ENCODE measurements around the gene DPH5.
"Not testable (repeated sequence)": the region's sequence is repeated elsewhere in the genome, so short reads cannot be mapped to it uniquely, and the experiment has no call there.

Gene DPH5

GRCh38 chr1:100982793-100983192, 42.8 kb downstream of the DPH5 start:
- no peak for DNase-seq (ENCODE audit: low read depth in 2 of 2)

DNA sequence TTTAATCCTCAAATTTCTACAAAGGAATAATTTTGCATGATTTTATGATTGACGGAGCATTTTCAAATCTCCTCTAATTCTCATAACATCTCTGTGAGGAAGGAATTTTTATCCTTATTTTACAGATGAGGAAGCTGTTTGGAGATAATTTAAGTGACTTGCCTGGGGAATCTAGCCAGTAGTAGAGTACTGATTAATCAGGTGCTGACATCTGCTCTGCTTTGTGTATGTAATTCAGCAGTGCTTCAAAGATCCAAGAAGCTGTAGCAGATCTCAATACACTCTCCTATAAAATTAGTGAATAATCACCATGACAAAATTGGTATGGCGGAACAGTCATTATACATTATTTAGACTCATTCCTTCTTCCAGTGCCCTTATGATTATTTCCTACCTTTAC, 46.0 kb downstream of the DPH5 start:
- DNase-seq (ENCODE audit: low read depth in 2 of 2), result no peak

GRCh38 chr1:100976936-100977335, 48.6 kb downstream of the DPH5 start:
- no peak for DNase-seq (ENCODE audit: low read depth in 2 of 2)

GRCh38 chr1:100972185-100972584, 53.4 kb downstream of the DPH5 start:
- DNase-seq (ENCODE audit: low read depth in 2 of 2), result no peak

DNA sequence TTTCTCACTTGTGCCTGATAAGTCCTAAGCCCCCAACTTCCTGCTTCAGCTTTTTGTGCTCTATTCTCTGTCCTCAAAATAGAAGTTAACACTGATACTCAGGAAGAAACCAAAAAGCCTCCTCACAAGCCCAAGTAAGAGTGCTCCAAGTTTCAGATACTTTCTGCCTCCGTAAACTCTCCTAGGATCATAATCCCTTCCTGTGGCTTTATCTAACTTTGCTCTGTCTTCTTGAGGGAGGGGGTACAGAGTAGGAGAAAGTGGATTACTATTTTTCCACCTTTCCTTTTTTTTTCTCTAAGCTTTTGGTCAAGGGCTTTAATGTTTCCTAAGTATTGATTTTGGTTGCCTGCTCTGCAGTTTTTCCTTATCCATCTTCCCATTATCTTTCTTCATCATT, 54.6 kb downstream of the DPH5 start:
- DNase-seq (ENCODE audit: low read depth in 2 of 2), result no peak

DNA sequence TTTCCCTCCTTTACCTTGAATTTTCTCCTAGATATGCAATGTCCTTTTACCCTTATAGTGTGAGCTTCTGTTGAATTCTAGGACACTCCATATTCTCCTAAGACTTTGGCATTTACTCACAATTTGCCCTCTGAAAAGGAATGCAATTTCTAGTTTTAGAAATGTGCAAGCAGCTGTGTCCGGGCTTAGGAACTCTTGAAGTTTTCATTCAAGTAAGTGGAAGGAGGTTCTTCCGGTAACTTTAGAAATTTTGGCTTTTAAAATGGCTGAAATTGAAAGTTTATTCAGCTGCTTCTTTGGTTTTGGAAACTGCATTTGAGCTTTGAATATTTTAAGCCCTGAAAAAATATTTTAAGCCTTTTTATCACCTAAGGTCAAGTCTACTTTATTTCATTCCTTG, 56.3 kb downstream of the DPH5 start:
- no peak for DNase-seq (ENCODE audit: low read depth in 2 of 2)

GRCh38 chr1:100968621-100969020, 57.0 kb downstream of the DPH5 start:
- DNase-seq (ENCODE audit: low read depth in 2 of 2), result no peak

GRCh38 chr1:100960098-100960497, 65.5 kb downstream of the DPH5 start:
- DNase-seq (ENCODE audit: low read depth in 2 of 2), result no peak

DNA sequence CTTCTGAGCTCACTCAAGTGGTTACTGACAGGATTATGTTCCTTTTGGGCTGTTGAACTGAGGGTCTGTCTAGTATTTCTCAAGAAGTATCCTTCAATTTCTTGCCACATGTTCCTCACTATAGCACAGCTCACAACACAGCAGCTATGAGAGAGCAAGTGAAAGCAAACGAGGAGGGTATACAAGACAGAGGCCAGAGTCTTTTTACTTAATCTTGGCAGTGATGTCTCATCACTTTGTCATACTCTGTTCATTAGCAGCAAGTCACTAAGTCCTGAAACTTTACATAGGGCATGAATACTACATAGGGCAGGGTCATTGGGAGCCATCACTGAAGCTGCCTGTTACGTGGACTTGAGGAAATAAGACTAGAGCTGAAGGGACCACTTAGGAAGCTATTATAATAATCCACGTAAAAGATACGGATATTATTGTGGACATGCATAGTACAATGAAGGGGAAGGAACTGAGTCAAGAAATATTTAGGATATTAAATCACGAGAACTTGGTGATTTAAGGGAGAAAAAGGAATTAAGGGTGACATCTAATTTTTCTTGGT, 66.0 kb downstream of the DPH5 start:
- no peak for DNase-seq (ENCODE audit: low read depth in 2 of 2)

GRCh38 chr1:100955322-100955721, 70.3 kb downstream of the DPH5 start:
- no peak for DNase-seq (ENCODE audit: low read depth in 2 of 2)

GRCh38 chr1:100953960-100954730, 71.4 kb downstream of the DPH5 start:
- DNase-seq (ENCODE audit: low read depth in 2 of 2), result no peak

DNA sequence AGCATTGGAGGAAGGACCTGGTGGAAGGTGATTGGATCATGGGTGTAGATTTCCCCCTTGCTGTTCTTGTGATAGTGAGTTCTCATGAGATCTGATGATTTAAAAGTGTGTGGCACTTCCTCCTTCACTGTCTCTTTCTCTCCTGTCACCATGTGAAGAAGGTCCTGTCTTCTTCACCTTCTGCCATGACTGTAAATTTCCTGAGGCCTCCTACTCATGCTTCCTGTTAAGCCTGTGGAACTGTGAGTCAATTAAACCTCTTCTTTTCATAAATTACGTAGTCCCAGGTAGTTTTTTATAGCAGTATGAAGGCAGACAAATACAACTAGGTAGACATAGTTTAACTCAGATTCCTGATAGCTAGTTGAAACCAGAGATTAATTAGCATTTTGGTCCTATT, 72.6 kb downstream of the DPH5 start:
- not testable (repeated sequence) for DNase-seq (ENCODE audit: low read depth in 2 of 2)

GRCh38 chr1:100952104-100952745, 73.4 kb downstream of the DPH5 start:
- DNase-seq (ENCODE audit: low read depth in 2 of 2), result no peak

- DNase-seq (ENCODE audit: low read depth in 2 of 2), result no peak
Measured at GRCh38 chr1:100950781-100951180, 74.8 kb downstream of the DPH5 start.

- no peak for DNase-seq (ENCODE audit: low read depth in 2 of 2)
Measured at GRCh38 chr1:100950337-100950736, 75.2 kb downstream of the DPH5 start.

GRCh38 chr1:100949515-100950158, 75.9 kb downstream of the DPH5 start:
- DNase-seq (ENCODE audit: low read depth in 2 of 2), result peak; percentile 14 to 31

DNA sequence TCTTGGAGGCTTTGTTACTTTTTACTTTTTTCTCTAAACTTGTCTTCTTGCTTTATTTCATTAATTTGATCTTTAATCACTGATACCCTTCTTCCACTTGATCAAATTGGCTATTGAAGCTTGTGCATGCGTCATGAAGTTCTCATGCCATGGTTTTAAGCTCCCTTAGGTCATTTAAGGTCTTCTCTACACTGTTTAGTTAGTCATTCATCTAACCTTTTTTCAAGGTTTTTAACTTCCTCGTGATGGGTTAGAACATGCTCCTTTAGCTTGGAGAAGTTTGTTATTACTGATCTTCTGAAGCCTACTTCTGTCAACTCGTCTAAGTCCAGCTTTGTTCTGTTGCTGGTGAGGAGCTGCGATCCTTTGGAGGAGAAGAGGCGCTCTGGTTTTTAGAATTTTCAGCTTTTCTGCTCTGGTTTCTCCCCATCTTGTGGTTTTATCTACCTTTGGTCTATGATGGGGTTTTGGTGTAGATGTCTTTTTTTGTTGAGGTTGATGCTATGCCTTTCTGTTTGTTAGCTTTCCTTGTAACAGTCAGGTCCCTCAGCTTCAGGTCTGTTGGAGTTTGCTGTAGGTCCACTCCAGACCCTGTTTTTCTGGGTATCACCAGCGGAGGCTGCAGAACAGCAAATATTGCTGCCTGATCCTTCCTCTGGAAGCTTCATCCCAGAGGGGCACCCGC, 76.7 kb downstream of the DPH5 start:
- DNase-seq (ENCODE audit: low read depth in 2 of 2), result not testable (repeated sequence)

GRCh38 chr1:100947816-100948215, 77.8 kb downstream of the DPH5 start:
- DNase-seq (ENCODE audit: low read depth in 2 of 2), result not testable (repeated sequence)

DNA sequence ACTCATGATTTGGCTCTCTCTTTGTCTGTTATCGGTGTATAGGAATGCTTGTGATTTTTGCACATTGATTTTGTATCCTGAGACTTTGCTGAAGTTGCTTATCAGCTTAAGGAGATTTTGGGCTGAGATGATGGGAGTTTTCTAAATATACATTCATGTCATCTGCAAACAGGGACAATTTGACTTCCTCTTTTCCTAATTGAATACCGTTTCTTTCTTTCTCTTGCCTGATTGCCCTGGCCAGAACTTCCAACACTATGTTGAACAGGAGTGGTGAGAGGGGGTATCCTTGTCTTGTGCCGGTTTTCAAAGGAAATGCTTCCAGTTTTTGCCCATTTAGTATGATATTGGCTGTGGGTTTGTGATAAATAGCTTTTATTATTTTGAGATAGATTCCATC, 79.5 kb downstream of the DPH5 start:
- not testable (repeated sequence) for DNase-seq (ENCODE audit: low read depth in 2 of 2)

DNA sequence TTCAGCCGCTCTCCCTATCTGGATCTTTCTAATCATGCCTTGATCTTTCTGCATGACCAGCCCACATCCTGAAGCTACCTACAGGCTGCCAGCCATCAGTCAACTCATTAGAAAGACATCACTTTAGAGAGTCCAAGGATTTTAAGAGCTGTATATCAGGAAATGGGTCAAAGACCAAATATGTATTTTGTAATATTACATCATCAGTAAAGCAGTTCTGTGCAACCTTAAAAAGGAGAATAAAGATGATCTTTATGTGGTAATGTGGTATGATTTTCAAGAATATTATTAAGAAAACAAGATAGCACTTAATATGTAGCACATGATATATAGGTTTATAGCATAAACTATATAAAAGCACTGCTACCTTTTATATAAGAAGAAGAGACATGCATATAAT, 82.1 kb downstream of the DPH5 start:
- DNase-seq (ENCODE audit: low read depth in 2 of 2), result no peak

DNA sequence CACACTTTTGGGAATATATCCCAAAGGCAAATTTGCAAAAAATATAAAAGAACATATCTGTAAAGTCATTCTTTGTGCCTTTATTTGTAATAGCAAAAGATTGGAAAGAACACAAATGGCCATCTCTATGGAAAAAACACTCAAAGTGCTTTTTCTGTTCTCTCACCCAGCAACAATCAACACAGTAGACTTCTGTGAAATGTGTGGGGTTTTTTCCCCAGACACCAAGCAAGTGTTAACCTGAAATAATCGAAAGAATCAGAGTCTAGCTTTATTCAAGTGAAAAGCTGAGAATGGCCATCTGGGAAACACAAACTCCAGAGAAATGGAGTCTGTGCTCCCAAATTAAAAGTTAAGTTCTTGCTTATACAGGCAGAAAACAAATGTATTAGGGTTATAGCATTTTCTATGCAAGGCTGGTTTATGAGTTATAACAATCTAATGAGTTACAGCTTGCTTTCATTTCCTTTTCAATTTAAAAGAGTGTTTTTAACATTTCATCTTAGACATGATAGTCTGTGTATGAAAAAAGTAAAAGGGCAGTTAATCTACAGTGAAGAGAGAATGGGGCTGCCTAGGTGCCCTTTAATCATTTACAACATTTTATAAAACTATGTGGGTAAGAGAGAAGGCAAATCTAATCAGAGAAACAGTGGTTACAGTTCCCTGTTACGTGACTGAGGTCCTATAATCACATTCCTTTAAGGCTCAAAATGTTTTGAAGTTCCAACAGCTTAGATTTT, 83.1 kb downstream of the DPH5 start:
- no peak for DNase-seq (ENCODE audit: low read depth in 2 of 2)

Data from activated CD8-positive, alpha-beta memory T cell treated with anti-CD3 and anti-CD28 coated beads for 4 hours (primary cell).